Activated CD8-positive, alpha-beta memory T cell treated with anti-CD3 and anti-CD28 coated beads, Interleukin-2, amount 50 U/mL, for 1 hour (primary cell): ENCODE measurements around the gene TKT.
A peak's percentile ranks its signal among the peaks of the same experiment; 100 is the strongest.
"Not testable (repeated sequence)": the region's sequence is repeated elsewhere in the genome, so short reads cannot be mapped to it uniquely, and the experiment has no call there.

Experiments
- DNase-seq: peaks from one replicate; pipeline ENCODE4 v3.0.0-alpha.2; 2020; ENCODE audit errors: extremely low read depth

Gene TKT

DNA sequence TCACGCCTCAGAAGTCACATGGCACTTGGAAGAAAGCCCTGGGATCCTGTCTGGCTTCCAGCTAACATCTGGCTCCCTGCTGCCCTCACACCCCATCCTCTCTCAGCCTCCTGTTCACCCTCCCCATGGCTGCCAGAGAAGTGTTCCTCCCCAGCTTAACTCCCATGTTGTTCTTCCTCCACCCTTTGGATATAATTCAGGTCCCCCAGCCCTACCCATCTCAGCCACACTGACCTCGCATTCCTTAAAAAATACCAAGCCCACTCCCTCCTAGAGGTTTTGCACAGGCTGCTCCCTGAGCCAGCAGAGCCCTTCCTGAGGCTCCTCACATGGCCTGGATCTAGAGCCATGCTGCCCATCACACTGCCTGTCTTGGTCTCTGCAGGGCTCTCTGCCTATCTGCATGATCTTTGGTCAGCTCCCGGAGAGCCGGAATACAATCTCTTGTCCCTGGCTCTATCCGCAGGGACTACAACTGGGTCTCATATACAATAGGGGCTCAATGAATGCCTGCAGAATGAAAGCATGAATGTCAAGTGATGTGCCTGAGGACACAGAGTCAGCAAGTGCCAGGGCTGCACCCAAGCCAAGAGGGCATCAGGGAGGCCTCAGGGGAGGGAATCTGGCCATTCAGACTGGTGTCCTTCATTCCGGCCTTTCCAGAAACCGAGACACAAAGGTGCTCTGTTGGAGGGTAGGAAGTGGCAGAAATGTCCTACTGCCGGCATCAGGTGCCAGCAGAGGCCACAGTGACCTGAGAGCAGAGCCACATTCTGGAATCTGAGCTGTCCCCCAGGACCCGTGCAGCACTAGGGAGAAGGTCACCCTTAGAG lies 3.8 kb upstream of the TKT start:
- DNase-seq, result no peak

DNA sequence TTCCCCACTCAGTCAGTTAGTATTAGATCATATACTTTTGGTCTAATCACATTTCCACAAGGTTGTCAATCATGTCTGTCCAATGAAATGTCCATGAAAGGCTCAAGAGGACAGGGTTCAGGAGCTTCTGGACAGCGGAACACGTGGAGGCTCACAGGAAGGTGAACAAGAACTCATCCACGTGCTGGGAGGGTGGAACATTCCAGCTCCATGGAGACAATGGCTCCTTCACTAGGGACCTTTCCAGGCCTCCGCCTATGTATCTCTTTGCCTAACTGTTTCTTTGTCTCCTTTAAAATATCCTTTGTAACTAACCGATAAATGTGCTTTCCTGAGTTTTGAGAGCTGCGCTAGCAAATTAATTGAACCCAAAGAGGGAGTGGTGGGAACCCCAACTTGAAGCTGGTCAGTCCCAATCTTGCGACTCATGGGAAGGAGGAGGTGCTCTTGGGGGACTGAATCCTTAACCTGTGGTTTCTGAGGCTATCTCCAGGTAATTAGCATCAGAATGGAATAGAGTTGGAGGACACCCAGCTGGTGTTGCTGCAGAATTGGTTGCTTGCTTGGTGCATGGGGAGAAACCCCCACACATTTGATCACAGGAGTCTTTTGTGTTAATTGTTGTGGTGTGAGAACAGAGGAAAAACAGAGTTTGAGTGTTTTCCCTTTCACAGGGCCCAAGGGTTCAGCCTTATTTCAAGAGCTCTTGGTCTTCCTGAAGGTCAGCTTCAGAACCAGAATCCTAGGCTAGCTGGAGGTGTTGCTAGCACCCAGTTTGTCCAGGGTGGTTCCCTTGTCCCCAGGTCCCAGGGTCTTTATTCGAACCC lies 3.0 kb upstream of the TKT start:
- DNase-seq, result no peak

- no peak for DNase-seq
Observed at GRCh38 chr3:53257465-53257864, 1.6 kb upstream of the TKT start.

GRCh38 chr3:53256704-53257055 lies 858 bp upstream of the TKT start:
- no peak for DNase-seq

DNA sequence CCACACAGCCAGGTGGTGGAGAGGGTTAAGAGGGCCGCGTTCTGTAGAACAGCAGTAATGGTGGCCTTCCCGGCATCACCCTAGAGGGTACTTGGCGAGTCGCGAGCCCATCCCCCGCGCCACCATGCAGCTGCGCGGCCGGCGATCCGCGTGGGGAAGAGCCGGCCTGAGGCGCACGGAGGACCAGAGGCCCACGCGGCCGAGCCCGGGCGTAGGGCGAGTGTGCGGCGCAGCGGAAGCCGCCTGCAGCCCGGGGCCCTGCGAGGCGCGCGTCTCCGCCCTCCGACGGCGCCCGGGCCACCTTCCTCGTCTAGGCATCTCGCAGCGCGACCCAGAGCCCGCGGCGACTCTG lies 423 bp downstream of the TKT start:
- no peak for DNase-seq

DNA sequence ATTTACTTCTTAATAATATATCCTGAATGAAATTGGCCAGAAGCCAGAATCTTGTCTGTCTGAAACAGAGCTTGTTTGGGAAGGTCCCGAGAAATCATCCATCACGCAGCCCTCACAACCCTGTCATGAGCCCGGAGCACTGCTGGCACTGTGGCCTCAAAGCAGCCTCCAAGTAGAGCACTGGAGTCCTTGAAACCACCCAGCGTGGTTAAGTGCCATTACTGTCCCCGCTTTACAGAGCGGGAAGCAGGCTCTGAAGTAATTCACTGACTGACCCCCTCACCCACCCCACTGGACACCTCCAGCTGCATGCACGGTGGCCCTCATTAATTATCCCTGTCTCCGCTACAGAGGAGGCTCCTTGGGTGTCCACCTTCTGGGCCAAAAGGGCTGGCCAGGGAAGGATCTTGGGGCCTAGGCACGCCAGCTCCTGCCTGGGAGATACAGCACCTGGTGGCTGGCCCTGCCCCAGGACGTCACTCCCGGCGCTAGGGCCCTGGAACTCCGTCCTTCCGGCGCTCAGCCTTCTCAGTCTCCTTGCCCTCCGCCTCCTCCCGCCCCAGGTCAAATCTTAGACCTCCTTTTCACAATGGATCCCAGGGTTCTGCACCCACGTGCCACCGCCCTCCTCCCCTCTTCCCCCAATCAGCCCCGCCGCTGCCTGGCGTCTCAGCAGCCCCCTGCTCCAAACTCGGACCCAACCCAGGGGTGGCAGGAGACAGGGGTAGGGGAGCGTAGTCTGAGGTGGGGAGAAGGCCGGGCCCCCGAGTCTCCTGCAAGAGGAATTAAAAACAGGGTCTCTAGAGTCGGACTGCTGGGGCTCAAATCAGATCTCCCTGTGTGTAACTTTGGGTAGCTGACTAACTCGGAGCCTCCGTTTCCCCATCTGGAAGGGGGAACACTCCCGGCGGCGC lies 1.1 kb downstream of the TKT start:
- DNase-seq, result peak; percentile 13

DNA sequence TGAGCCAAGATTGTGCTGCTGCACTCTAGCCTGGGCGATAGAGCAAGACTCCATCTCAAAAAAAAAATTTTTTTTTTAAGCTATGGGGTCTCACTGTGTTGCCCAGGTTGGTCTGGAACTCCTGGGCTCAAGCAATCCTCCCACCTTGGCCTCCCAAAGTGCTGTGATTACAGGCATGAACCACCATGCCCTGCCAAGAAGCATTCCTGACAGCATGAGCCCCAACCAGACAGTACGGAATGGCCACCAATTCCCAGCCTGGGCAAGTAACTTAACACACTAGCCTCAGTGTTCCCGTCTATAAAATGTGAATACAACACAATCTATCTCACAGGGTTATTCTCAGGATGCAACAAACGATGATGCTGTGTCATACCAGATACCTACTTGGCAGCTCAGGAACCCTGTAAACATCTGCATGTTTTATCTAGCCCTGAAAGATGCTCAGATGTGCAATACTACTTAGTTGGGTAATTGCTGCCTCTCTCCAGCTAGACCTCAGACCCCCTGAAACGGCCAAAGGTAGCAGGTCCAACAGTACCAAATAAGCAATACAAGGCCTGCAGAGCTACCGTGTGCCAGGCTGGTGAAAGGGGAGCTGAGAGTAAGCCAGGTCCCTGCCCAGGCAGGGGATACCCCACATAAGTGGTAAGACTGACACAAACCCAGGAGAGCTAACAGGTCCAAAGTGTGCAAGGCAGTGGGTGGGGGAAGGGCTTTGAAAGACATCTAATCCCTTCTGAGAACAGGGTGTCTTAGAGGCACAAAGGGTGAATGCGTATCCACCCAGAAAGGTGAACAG lies 1.9 kb downstream of the TKT start:
- no peak for DNase-seq

GRCh38 chr3:53252947-53253322 lies 2.9 kb downstream of the TKT start:
- DNase-seq, result not testable (repeated sequence)

DNA sequence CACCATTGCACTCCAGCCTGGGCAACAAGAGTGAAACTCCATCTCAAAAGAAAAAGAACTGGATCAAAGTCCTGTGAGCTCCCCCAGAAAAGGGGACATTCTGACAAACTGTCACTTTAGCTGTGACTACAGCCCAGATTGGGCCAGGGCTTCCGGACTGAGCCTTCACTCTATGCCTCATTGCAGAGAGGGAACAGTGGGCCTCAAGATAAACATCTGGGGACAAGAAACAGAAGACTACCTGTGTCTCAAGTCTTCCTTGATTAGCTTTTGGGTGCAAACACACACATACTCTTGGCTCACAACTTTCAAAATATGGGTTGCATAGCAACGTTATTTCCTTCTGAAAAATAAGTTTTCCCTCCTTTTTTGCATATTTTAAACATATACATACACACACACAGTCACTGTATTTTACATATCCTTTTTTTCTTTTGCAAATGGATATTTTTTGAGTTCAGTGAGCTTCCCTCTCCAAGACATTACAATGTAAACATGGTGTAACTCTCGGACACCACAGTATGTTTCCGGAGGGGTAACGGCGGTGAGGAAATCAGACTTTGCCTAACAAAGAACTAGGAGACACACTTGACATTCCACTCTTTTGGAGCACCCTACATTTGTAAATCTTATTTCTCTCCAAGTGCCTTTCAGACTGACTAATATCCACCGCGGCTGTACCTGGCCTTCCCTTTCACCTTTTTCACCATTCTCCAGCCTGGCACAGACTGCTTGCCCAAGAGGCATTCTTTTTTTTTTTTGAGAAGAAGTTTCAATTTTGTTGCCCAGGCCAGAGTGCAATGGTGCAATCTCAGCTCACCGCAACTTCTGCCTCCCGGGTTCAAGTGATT lies 3.5 kb downstream of the TKT start:
- no peak for DNase-seq

DNA sequence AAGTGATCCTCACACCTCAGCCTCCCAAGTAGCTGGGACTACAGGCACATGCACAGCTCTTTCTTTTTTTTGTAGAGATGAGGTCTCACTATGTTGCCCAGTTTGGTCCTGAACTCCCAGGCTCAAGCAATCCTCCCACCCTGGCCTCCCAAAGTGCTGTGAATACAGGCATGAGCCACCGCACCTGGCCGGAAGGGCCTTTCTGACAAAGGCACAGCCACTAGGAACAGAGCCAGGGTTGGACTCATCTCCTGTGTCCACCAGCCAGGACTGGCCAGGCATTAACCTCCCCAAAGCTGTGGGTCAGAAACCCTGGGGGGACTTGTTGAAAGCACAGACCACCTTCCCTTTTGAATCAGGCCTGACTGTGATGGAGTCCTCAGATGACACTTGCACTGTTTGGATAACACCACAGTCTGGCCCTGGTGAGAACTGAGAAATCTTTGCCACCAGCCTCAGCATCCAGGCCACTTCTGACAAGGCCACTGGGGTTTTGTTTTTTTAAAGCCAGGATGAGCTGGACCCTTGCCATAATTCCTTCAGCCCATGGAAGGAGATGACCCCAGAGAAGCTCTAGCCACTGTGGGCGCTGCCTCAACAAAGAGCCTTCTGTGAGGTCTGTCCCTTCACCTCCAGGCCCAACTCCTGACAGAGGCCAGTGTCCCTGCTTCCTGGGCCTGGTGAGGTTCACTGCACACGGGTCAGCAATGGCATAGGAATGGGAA lies 4.8 kb downstream of the TKT start:
- no peak for DNase-seq

- no peak for DNase-seq
Observed at GRCh38 chr3:53250453-53250852, 5.4 kb downstream of the TKT start.

- DNase-seq, result no peak
Observed at GRCh38 chr3:53248161-53248560, 7.7 kb downstream of the TKT start.

DNA sequence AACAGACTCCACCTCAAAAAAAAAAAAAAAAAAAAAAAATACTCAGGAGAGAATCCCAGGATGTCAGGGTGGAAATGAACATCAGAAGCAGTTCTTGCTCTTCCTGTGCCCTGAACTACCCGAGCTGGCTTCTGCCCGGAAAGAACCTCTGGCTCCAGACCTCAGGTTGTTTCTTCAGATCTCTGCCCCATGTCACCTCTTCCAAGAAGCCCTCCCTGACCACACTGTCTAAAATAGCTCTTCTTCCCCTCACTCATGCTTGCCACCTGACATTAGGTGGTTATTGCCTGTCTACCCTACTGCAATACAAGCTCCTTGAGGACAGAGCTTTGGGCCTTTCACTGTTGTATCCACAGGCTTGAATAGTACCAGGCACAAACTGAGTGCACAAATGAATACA lies 8.2 kb downstream of the TKT start:
- DNase-seq, result no peak

GRCh38 chr3:53244271-53244670 lies 11.6 kb downstream of the TKT start:
- DNase-seq, result no peak

DNA sequence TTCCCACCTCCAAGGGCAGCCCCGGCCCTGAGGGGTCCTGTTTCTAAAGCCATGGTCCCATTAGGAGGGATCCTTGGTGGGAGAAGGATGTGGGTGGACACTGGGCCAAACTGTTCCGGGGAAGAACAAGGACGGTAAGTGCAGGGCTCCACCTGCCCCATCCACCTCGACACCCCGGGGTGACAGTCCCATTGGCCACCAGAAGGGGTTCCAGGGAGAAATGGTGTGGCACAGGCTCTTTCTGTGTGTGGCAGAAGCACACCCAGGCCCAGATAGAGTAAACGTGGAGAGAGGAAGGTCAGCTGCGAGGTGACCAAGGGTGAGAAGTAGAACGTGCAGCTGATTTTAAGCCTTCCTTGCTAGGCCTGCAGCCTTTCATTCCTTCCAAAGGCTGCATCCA lies 12.0 kb downstream of the TKT start:
- no peak for DNase-seq

DNA sequence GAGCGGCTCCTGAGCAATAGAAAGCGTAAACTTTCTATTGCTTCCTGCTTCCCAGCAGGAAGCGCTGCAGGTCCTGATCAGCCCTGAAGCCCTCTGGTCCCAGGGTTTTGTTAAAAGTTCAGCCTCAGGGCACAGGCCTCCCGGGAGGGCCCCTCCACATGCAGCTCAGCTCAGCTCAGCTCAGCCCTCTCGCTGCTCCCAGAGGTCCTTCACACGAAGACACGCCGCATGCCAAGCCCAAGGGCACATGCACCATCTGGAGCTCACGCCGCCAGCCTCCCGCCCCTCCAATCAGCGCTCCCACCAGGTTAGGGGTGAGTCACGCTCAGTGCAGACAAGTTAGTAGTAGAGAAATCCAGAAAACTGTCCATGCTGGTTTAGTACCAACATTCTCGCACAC lies 12.7 kb downstream of the TKT start:
- no peak for DNase-seq

DNA sequence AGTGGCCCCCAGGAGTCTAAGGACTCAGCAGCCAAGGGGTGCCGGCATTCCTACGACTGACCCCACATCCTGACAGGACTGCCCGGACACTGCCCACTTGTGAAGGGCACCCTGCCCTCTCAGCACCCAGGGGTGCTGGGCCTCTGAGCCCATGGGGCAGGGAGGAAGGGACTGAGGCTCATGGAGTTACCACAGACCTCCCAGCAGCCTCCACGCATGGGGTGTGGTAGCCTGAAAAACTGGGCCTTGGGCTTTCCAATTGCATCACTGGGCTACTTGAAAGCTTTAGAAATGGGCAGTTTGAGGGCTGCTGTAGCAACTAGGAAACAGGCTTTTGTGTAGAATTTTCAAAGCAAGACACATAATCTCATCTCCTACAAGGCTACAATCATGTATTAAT lies 13.2 kb downstream of the TKT start:
- DNase-seq, result no peak

DNA sequence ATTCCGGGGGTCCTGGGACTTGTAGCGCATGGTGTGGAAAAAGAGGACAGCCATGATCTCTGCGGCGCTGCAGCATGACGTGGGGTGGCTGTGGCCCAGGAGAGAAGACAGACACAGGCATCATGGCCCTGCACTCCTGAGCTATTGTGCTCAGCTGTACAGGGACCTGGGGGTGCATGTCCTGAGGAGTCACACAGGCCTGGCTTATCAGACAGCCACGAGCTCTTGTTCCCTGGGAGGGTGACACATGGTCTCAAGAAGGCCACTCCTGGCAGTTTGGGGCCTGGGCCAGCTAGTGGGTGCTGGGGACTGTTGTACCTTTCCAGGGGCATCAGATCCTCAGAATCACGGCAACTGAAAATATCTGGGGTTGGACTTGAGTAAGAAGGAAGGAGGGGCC lies 13.7 kb downstream of the TKT start:
- DNase-seq, result no peak

- no peak for DNase-seq
Observed at GRCh38 chr3:53240989-53241972, 14.5 kb downstream of the TKT start.
